Measurements from ENCODE around the gene ANKDD1B.

- TF ChIP-seq EGR1 (IDR thresholded peaks at IDR 0.05; ENCODE audit: borderline replicate concordance, low read depth, low read length) (no peak), SP1 (IDR thresholded peaks at IDR 0.05; ENCODE audit: low read depth, low read length) (no peak), PHF8 (conservative IDR thresholded peaks at IDR 0.05; ENCODE audit: low read depth, low read length) (no peak), CTCF (IDR thresholded peaks at IDR 0.05; ENCODE audit: control extremely low read depth in 1 of 3, insufficient read depth in 1 of 3, low read depth in 1 of 3, low read length in 3 of 3) (no peak), POLR2AphosphoS5 (IDR thresholded peaks at IDR 0.05; ENCODE audit: low read depth, low read length) (no peak), USF2 (IDR thresholded peaks at IDR 0.05; ENCODE audit: low read length) (no peak), EP300 (IDR thresholded peaks at IDR 0.05; ENCODE audit: borderline replicate concordance in 1 of 2, low read depth in 2 of 2, low read length in 2 of 2) (no peak), MAX (IDR thresholded peaks at IDR 0.05) (no peak), NRF1 (IDR thresholded peaks at IDR 0.05; ENCODE audit: low read depth, low read length) (no peak), FOSL1 (IDR thresholded peaks at IDR 0.05; ENCODE audit: insufficient read depth, low read depth, low read length) (no peak), RFX5 (IDR thresholded peaks at IDR 0.05; ENCODE audit: borderline replicate concordance, low read depth, low read length) (no peak), BRCA1 (IDR thresholded peaks at IDR 0.05; ENCODE audit: low read depth, low read length) (no peak)
Observed at GRCh38 chr5:75648712-75649111, 37.5 kb downstream of the ANKDD1B start.

Data from H1 (cell line).